Right atrium auricular region (tissue), 2 donors: Measurements from ENCODE around the gene ITGB5. TPM values are rescaled to one million over a fixed set of nuclear protein-coding genes. Genes with fewer than 3 reads are reported as not detected.

Experiments used
- DNase-seq: peaks from one replicate; pipeline ENCODE4 v3.0.0-alpha.2; 2019; ENCODE audit warnings: low spot score
- H3K27ac ChIP-seq, 2 donors: fragments of 200-600 bp; sonication (generic); 1 replicate in 1 of 2; 2 replicates in 1 of 2; pipeline ENCODE4 v1.5.1; 2016 to 2019
- H3K27me3 ChIP-seq, 2 donors: fragments of 200-600 bp; sonication (generic); one replicate each; pipeline versions ENCODE4 v1.5.1 to v1.6.0; 2017 to 2019
- H3K36me3 ChIP-seq: fragments of 200-600 bp; sonication (generic); one replicate; pipeline ENCODE4 v1.5.1; 2016
- H3K4me1 ChIP-seq, 2 donors: fragments of 200-600 bp; sonication (generic); one replicate each; pipeline versions ENCODE4 v1.5.1 to v1.6.0; 2017 to 2019
- H3K4me3 ChIP-seq, 2 donors: fragments of 200-600 bp; sonication (generic); 1 replicate in 1 of 2; 2 replicates in 1 of 2; pipeline ENCODE4 v1.5.1; 2017 to 2019; ENCODE audit warnings: mild to moderate bottlenecking in 1 of 2, moderate library complexity in 1 of 2
- H3K9me3 ChIP-seq, 2 donors: fragments of 200-600 bp; sonication (generic); one replicate each; pipeline ENCODE4 v1.5.1; 2019
- total RNA-seq, 2 donors: library from RNA; depleted of rRNA; stranded (reverse); fragments of >200 nt; gene quantifications; one replicate each; pipeline ENCODE4 v1.1.0, GENCODE V29; 2016
- TF ChIP-seq, protein P1 (sequence below), 2 donors: fragments of 200-600 bp; sonication (generic); IDR thresholded peaks; one replicate each; pipeline ENCODE4 v1.5.1; 2019; ENCODE audit warnings: antibody characterized with exemption in 2 of 2

The ITGB5 gene
- total RNA-seq, 2 donors from 2014 or later, result 84.0 to 182 TPM

DNA sequence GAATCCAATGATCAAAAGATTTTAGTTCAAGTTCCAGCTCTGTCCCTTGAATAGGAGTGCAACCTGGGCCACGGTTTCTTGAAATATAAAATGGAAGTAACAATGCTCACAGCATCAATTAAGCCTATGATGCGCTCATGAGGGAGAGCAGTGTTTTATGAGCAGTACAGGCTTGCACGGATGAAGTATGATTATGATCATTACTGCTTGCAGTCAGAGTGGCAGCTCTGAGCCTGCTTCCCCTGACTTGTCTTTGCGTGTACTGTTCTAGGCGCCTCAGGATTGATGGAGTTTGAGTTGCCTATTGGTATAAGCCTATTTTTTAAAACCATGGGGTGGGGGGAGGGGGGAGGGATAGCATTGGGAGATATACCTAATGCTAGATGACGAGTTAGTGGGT is 37.0 kb downstream of the ITGB5 start:
- H3K4me3 ChIP-seq, result no peak overlapping the region
- DNase-seq, result no peak
- H3K36me3 ChIP-seq, result peaks cover 21% of the 10 kb centered on the region
- H3K9me3 ChIP-seq, result no peaks in the 10 kb centered on the region
- H3K4me1 ChIP-seq, result peaks cover 0 to 30% of the 10 kb centered on the region in 2 donors
- H3K27ac ChIP-seq, result peak overlapping the region in 1 of 2 donors; percentile 61
- TF ChIP-seq, protein P1, sequence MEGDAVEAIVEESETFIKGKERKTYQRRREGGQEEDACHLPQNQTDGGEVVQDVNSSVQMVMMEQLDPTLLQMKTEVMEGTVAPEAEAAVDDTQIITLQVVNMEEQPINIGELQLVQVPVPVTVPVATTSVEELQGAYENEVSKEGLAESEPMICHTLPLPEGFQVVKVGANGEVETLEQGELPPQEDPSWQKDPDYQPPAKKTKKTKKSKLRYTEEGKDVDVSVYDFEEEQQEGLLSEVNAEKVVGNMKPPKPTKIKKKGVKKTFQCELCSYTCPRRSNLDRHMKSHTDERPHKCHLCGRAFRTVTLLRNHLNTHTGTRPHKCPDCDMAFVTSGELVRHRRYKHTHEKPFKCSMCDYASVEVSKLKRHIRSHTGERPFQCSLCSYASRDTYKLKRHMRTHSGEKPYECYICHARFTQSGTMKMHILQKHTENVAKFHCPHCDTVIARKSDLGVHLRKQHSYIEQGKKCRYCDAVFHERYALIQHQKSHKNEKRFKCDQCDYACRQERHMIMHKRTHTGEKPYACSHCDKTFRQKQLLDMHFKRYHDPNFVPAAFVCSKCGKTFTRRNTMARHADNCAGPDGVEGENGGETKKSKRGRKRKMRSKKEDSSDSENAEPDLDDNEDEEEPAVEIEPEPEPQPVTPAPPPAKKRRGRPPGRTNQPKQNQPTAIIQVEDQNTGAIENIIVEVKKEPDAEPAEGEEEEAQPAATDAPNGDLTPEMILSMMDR (IDR thresholded peaks at IDR 0.05), result no peak
- no peaks in the 10 kb centered on the region for H3K27me3 ChIP-seq

DNA sequence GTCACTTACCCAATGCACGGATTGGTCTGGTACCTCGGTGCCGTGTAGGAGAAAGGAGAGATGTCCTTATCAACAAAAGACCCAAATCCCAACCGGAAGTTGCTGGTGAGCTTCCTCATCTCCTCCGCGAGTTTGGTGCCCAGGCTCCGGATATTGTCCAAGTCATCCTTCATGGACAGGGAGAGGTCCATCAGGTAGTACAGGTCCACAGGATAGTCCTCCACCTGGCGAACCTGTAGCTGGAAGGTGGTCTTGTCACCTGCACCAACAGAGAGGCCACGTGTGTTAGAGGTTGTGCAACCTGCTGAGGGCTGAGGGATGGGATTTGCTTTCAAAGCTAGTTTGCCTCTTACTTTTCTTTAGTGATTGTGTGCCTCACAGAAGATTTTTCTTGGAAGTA is 38.9 kb downstream of the ITGB5 start:
- DNase-seq, result no peak
- Histone ChIP-seq H3K36me3 (peaks cover 21% of the 10 kb centered on the region), H3K27me3 (no peaks in the 10 kb centered on the region), H3K4me3 (no peak overlapping the region), H3K27ac (no peak overlapping the region), H3K4me1 (peaks cover 0 to 47% of the 10 kb centered on the region in 2 donors), H3K9me3 (no peaks in the 10 kb centered on the region)
- TF ChIP-seq, protein P1 (IDR thresholded peaks at IDR 0.05), result no peak

DNA sequence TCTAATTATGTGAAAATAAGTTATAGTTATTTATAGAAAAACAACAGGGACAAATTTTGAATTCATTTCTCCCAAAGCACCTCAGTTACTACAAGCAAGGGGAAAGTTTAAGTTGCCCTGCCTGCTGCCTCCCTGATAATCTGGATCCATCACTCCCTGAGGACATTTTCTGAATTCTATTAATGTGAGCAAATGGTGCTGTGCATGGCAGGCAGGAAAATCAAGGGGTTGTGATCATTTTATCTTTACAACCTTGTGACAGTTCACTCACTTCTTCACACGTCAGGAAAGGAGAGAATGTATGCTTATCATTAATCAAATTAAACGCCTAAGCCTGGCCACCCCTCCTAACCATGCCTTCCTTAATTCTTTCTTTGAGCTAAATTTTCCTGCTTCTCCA is 39.3 kb downstream of the ITGB5 start:
- no peak overlapping the region for H3K27ac ChIP-seq
- no peak for DNase-seq
- no peaks in the 10 kb centered on the region for H3K27me3 ChIP-seq
- no peaks in the 10 kb centered on the region for H3K9me3 ChIP-seq
- H3K4me3 ChIP-seq, result no peak overlapping the region
- H3K36me3 ChIP-seq, result peaks cover 22% of the 10 kb centered on the region
- TF ChIP-seq, protein P1 (IDR thresholded peaks at IDR 0.05), result no peak
- peaks cover 0 to 50% of the 10 kb centered on the region in 2 donors for H3K4me1 ChIP-seq

DNA sequence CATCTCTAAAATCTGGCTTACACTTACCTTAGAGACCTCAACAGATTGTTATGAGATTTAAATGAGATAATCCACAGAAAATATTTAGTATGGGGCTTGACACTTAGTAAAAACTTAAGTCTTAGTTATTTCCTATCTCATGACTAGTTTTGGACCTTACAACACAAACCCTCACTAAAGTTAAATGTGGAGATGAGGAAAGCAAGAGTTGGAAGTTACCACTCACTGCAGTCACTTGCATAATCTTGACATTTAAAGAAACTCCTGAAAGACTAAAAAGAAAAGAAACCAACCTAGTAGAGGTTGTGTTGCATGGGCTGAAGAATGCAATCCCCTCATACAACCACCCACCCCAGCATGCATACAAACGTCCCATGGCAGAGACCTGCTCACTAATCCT is 40.1 kb downstream of the ITGB5 start:
- H3K4me3 ChIP-seq, result no peak overlapping the region
- H3K9me3 ChIP-seq, result no peaks in the 10 kb centered on the region
- DNase-seq, result no peak
- TF ChIP-seq, protein P1 (IDR thresholded peaks at IDR 0.05), result no peak
- peaks cover 0 to 49% of the 10 kb centered on the region in 2 donors for H3K4me1 ChIP-seq
- H3K36me3 ChIP-seq, result peaks cover 28% of the 10 kb centered on the region
- no peaks in the 10 kb centered on the region for H3K27me3 ChIP-seq
- H3K27ac ChIP-seq, result peak overlapping the region in 1 of 2 donors; percentile 80

DNA sequence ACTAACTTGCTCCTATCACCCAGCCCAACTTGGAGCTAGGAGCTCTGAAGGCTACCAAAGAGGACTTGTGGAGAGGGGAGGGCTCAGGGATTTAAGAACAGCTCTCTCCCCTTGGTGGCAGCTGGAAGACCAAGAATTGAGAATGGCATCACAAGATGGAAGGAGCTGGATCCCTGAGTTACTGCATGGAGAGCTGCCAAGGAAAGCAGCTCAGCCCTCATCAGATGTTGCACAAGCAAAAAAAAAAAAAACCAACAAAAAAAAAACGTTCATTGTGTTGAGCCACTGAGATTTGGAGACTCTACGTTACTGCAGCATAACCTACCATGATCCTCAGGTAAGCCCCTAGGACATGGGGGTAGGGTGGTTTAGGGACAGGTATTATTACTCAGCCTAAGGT is 41.0 kb downstream of the ITGB5 start:
- H3K4me3 ChIP-seq, result no peak overlapping the region
- H3K4me1 ChIP-seq, result peaks cover 0 to 41% of the 10 kb centered on the region in 2 donors
- H3K27ac ChIP-seq, result peak overlapping the region; percentile 74 to 80
- DNase-seq, result peak; percentile 80
- no peaks in the 10 kb centered on the region for H3K9me3 ChIP-seq
- TF ChIP-seq, protein P1 (IDR thresholded peaks at IDR 0.05), result no peak
- H3K27me3 ChIP-seq, result no peaks in the 10 kb centered on the region
- peaks cover 35% of the 10 kb centered on the region for H3K36me3 ChIP-seq

DNA sequence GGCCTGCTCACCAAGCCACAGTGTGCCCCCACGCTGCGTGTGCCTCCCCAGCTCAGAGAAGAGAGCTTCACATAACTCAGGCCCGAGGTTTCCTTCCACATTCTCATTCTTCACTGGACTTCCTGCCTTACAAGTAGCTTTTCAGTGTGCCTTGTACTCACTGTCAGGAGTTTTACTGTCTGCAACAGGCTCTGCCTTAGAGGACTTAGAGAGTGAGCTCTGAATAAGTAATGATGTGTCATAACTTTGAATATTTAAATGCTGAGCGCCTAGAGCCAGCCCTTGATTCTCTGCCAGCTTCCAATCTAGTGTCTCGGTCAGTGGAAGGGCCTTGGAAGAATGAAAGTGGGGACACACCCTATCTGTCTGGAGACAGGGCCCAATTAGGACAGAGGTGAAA is 41.8 kb downstream of the ITGB5 start:
- Histone ChIP-seq H3K27me3 (no peaks in the 10 kb centered on the region), H3K9me3 (no peaks in the 10 kb centered on the region), H3K27ac (peak overlapping the region; percentile 74 to 80), H3K4me3 (no peak overlapping the region), H3K4me1 (peaks cover 0 to 33% of the 10 kb centered on the region in 2 donors), H3K36me3 (peaks cover 40% of the 10 kb centered on the region)
- TF ChIP-seq, protein P1 (IDR thresholded peaks at IDR 0.05), result no peak
- peak; percentile 89 for DNase-seq
